HepG2 (cell line): Measurements from ENCODE around the gene LIPT1. TPM values are rescaled to one million over a fixed set of nuclear protein-coding genes. Genes with fewer than 3 reads are reported as not detected.
A peak's percentile ranks its signal among the peaks of the same experiment; 100 is the strongest.

Experiments
- ARNT ChIP-seq: fragments of 450-650 bp; IDR thresholded peaks from 2 replicates; pipeline ENCODE4 v1.6.1; 2017
- GMEB2 ChIP-seq: IDR thresholded peaks from 2 replicates; pipeline ENCODE4 v1.6.1; 2016; ENCODE audit warnings: missing biosample characterization, missing genetic modification reagents, low read depth
- LRRFIP1 ChIP-seq: sonication (generic); formaldehyde crosslinking; conservative IDR thresholded peaks from 2 replicates; pipeline ENCODE4 v1.4.0; 2020; ENCODE audit warnings: missing genetic modification reagents
- NR2F1 ChIP-seq, 2 experiments: fragments of 450-650 bp in 1 of 2; formaldehyde crosslinking in 1 of 2; IDR thresholded peaks; 2 replicates each; pipeline versions ENCODE4 v1.5.0 to v1.6.1; 2016 to 2020; ENCODE audit warnings: mild to moderate bottlenecking in 1 of 2, missing compliant biosample characterization in 1 of 2, missing genetic modification reagents in 1 of 2, moderate library complexity in 1 of 2
- PBX3 ChIP-seq: sonication (generic); formaldehyde crosslinking; IDR thresholded peaks from 2 replicates; pipeline ENCODE4 v1.8.1; 2023; ENCODE audit warnings: missing genetic modification reagents, inconsistent platforms, borderline replicate concordance
- TCF12 ChIP-seq, 2 experiments: fragments of 450-650 bp in 1 of 2; sonication (generic) in 1 of 2; formaldehyde crosslinking in 1 of 2; IDR thresholded peaks; 2 replicates each; pipeline versions ENCODE4 v1.6.1 to v1.8.0; 2017 to 2022; ENCODE audit warnings: antibody characterized with exemption in 1 of 2, mild to moderate bottlenecking in 1 of 2, missing genetic modification reagents in 1 of 2, moderate library complexity in 1 of 2
- THAP8 ChIP-seq: sonication (generic); formaldehyde crosslinking; IDR thresholded peaks from 2 replicates; pipeline ENCODE4 v1.5.1; 2020; ENCODE audit warnings: missing genetic modification reagents, mild to moderate bottlenecking, borderline replicate concordance
- TIGD3 ChIP-seq: sonication (generic); formaldehyde crosslinking; IDR thresholded peaks from 2 replicates; pipeline ENCODE4 v1.5.1; 2020; ENCODE audit warnings: mild to moderate bottlenecking, missing genetic modification reagents, borderline replicate concordance
- ZNF274 ChIP-seq: sonication (generic); formaldehyde crosslinking; IDR thresholded peaks from 2 replicates; pipeline ENCODE4 v1.5.1; 2020; ENCODE audit warnings: mild to moderate bottlenecking, missing genetic modification reagents
- ZNF292 ChIP-seq: sonication (generic); formaldehyde crosslinking; IDR thresholded peaks from 2 replicates; pipeline ENCODE4 v1.8.1; 2022; ENCODE audit warnings: mild to moderate bottlenecking, low read depth, missing genetic modification reagents, borderline replicate concordance
- ZNF362 ChIP-seq: sonication (generic); formaldehyde crosslinking; IDR thresholded peaks from 2 replicates; pipeline ENCODE4 v1.4.0; 2020; ENCODE audit warnings: missing genetic modification reagents, mild to moderate bottlenecking, borderline replicate concordance
- ZNF510 ChIP-seq: sonication (generic); formaldehyde crosslinking; IDR thresholded peaks from 2 replicates; pipeline ENCODE4 v1.4.0; 2020; ENCODE audit warnings: low read depth, mild to moderate bottlenecking, missing genetic modification reagents
- ZNF569 ChIP-seq: sonication (generic); formaldehyde crosslinking; IDR thresholded peaks from 2 replicates; pipeline ENCODE4 v1.5.0; 2020; ENCODE audit warnings: mild to moderate bottlenecking, missing genetic modification reagents, moderate library complexity, borderline replicate concordance
- ZNF574 ChIP-seq: sonication (generic); formaldehyde crosslinking; IDR thresholded peaks from 2 replicates; pipeline ENCODE4 v1.4.0; 2020; ENCODE audit warnings: missing genetic modification reagents
- polyA plus RNA-seq, 8 experiments: library from polyadenylated mRNA; depleted of rRNA in 3 of 8; stranded (reverse) in 7 of 8; unstranded in 1 of 8; fragments of >200 nt; fragmentation: Illumina TruSeq in 4 of 8; extraction: Trizol in 4 of 8; gene quantifications; 2 replicates each; pipeline versions ENCODE4 v1.2.1 to v1.2.3, GENCODE V29; 2011 to 2016; ENCODE audit warnings: low read depth in 4 of 8, missing spikeins in 1 of 8, mixed read lengths in 1 of 8; ENCODE audit not compliant: insufficient read depth in 1 of 8
- total RNA-seq, 5 experiments: library from RNA; depleted of rRNA; stranded (reverse); fragments of >200 nt; fragmentation: Illumina TruSeq; extraction: Trizol; gene quantifications; 2 replicates each; pipeline ENCODE4 v1.2.3, GENCODE V29; 2016; ENCODE audit warnings: low read depth in 1 of 5

The LIPT1 gene
- total and polyA plus RNA-seq, 2 of the 13 experiments (the other 11 are each of a cell fraction or from before 2014, with no cell fraction given): 8.0 to 9.6 TPM

GRCh38 chr2:99154643-99155536 is at the start of gene LIPT1, which contains the start of gene TSGA10 (continued):
- TF ChIP-seq PBX3 (CRISPR knock-in tag) (peak; percentile 53; the same call in 1 of the 2 replicates), ZNF510 (peak; percentile 99), THAP8 (CRISPR knock-in tag) (no peak; the same call in 1 of the 2 replicates), ARNT (no peak), TCF12 (IDR thresholded peaks at IDR 0.05) (no peak), TCF12 (CRISPR knock-in tag; IDR thresholded peaks at IDR 0.05) (no peak), LRRFIP1 (CRISPR knock-in tag) (peak; percentile 86; the same call in 1 of the 2 replicates), TIGD3 (no peak; the same call in 1 of the 2 replicates), NR2F1 (CRISPR knock-in tag; IDR thresholded peaks at IDR 0.05) (0 out of 4 replicates have a peak, but pooled peaks have one; percentile 13 to 15), ZNF569 (CRISPR knock-in tag) (peak; percentile 98; the same call in 1 of the 2 replicates), ZNF292 (CRISPR knock-in tag) (peak; percentile 73; the same call in 1 of the 2 replicates), ZNF362 (CRISPR knock-in tag) (peak; percentile 61; the same call in 1 of the 2 replicates), ZNF574 (peak; percentile 96), GMEB2 (CRISPR knock-in tag) (peak; percentile 80), ZNF274 (peak; percentile 100)
